IMR-90 (cell line): Measurements from ENCODE around the gene NUDT7. TPM values are rescaled to one million over a fixed set of nuclear protein-coding genes. Genes with fewer than 3 reads are reported as not detected.

Experiments
- ATAC-seq: fragments of 200-7000 bp; cut with Tn5 transposase; 2 replicates; pipeline ENCODE4 v1.9.1; 2020; ENCODE audit warnings: low read depth, mild to moderate bottlenecking, moderate library complexity
- BruUV-seq: library from RNA; stranded (reverse); fragments of 400-500 nt; replicated peaks from 2 replicates; lab custom pipeline; 2021; lab: Mats Ljungman, UMichigan
- CTCF ChIA-PET: fragments of 300-600 bp; formaldehyde crosslinking; extraction: SDS; loops from one replicate; lab custom pipeline; 2021; ENCODE audit warnings: antibody characterized with exemption; lab: Yijun Ruan, JAX
- POLR2A ChIA-PET: fragments of 300-600 bp; sonication (Branson Sonifier 250); formaldehyde crosslinking; loops from one replicate; lab custom pipeline; 2022; ENCODE audit warnings: antibody characterized with exemption; ENCODE audit not compliant: unreplicated experiment; lab: Charles Lee
- DNase-seq: peaks from one replicate; pipeline ENCODE4 v3.0.0; 2013
- H2AFZ ChIP-seq: replicated peaks from 2 replicates; pipeline ENCODE3; 2013; ENCODE audit warnings: low read length, mild to moderate bottlenecking; ENCODE audit not compliant: poor library complexity
- H2AK5ac ChIP-seq: 2 replicates; pipeline ENCODE4 v1.6.1; 2013; ENCODE audit warnings: low read depth, low read length, inconsistent platforms
- H2AK9ac ChIP-seq: replicated peaks from 2 replicates; pipeline ENCODE3; 2013; ENCODE audit warnings: mild to moderate bottlenecking, low read depth, low read length, moderate library complexity; ENCODE audit not compliant: poor library complexity
- H2BK120ac ChIP-seq: 2 replicates; pipeline ENCODE4 v1.6.1; 2013; ENCODE audit warnings: low read depth, low read length, inconsistent platforms
- H2BK15ac ChIP-seq: 3 replicates; pipeline ENCODE4 v1.6.1; 2013; ENCODE audit warnings: low read depth, low read length, inconsistent platforms
- H2BK20ac ChIP-seq: 2 replicates; pipeline ENCODE4 v1.6.1; 2013; ENCODE audit warnings: low read depth, mild to moderate bottlenecking, inconsistent platforms, low read length, moderate library complexity
- H2BK5ac ChIP-seq: 2 replicates; pipeline ENCODE4 v1.6.1; 2013; ENCODE audit warnings: mild to moderate bottlenecking, low read depth, low read length, inconsistent platforms; ENCODE audit not compliant: poor library complexity, severe bottlenecking
- H3K14ac ChIP-seq: replicated peaks from 2 replicates; pipeline ENCODE4 v1.6.1; 2013; ENCODE audit warnings: low read depth, low read length, inconsistent platforms
- H3K18ac ChIP-seq: 2 replicates; pipeline ENCODE4 v1.6.1; 2013; ENCODE audit warnings: low read depth, low read length, control low read depth
- H3K23ac ChIP-seq: 2 replicates; pipeline ENCODE4 v1.6.1; 2013; ENCODE audit warnings: low read depth, low read length, inconsistent platforms
- H3K27ac ChIP-seq: 2 replicates; pipeline ENCODE4 v1.5.1; 2013; ENCODE audit warnings: mild to moderate bottlenecking, control low read depth, low read length; ENCODE audit not compliant: insufficient read depth
- H3K27me3 ChIP-seq: 2 replicates; pipeline ENCODE4 v1.6.1; 2013; ENCODE audit warnings: low read length; ENCODE audit not compliant: control insufficient read depth, insufficient read depth
- H3K36me3 ChIP-seq: 2 replicates; pipeline ENCODE4 v1.6.1; 2013; ENCODE audit warnings: low read length, mixed read lengths; ENCODE audit not compliant: control insufficient read depth, insufficient read depth
- H3K4ac ChIP-seq: 2 replicates; pipeline ENCODE4 v1.6.1; 2013; ENCODE audit warnings: low read depth, low read length, inconsistent platforms
- H3K4me1 ChIP-seq: 2 replicates; pipeline ENCODE4 v1.6.1; 2013; ENCODE audit warnings: low read length, mixed read lengths; ENCODE audit not compliant: control insufficient read depth, insufficient read depth
- H3K4me2 ChIP-seq: 2 replicates; pipeline ENCODE4 v1.6.1; 2013; ENCODE audit warnings: low read depth, mild to moderate bottlenecking, control low read depth, low read length, moderate library complexity
- H3K4me3 ChIP-seq: 2 replicates; pipeline ENCODE4 v1.5.1; 2013; ENCODE audit warnings: low read depth, mild to moderate bottlenecking, control low read depth, low read length, moderate library complexity; ENCODE audit not compliant: insufficient read depth
- H3K56ac ChIP-seq: 2 replicates; pipeline ENCODE4 v1.6.1; 2013; ENCODE audit warnings: low read length, inconsistent platforms; ENCODE audit not compliant: insufficient read depth; ENCODE audit errors: extremely low read depth
- H3K79me1 ChIP-seq, 2 experiments: 2 replicates each; pipeline ENCODE4 v1.6.1; 2013; ENCODE audit warnings: low read length in 2 of 2, inconsistent platforms in 1 of 2, low read depth in 1 of 2
- H3K9ac ChIP-seq: 2 replicates; pipeline ENCODE4 v1.6.1; 2013; ENCODE audit warnings: low read depth, low read length, control low read depth
- H3K9me1 ChIP-seq: 2 replicates; pipeline ENCODE4 v1.6.1; 2013; ENCODE audit warnings: low read length, inconsistent platforms; ENCODE audit not compliant: insufficient read depth
- H3K9me3 ChIP-seq: 2 replicates; pipeline ENCODE4 v1.6.1; 2013; ENCODE audit warnings: low read length; ENCODE audit not compliant: control insufficient read depth, insufficient read depth
- H4K20me1 ChIP-seq: 2 replicates; pipeline ENCODE4 v1.6.1; 2013; ENCODE audit warnings: low read length, inconsistent platforms; ENCODE audit not compliant: insufficient read depth
- H4K5ac ChIP-seq: 2 replicates; pipeline ENCODE4 v1.6.1; 2013; ENCODE audit warnings: mild to moderate bottlenecking, low read depth, low read length, control low read depth
- H4K8ac ChIP-seq, 2 experiments: 2 replicates each; pipeline ENCODE4 v1.6.1; 2013; ENCODE audit warnings: low read depth in 2 of 2, low read length in 2 of 2, control low read depth in 1 of 2, inconsistent platforms in 1 of 2
- H4K91ac ChIP-seq: 2 replicates; pipeline ENCODE4 v1.6.1; 2013; ENCODE audit warnings: low read depth, low read length, inconsistent platforms; ENCODE audit not compliant: insufficient read depth
- BHLHE40 ChIP-seq: fragments of 150-350 bp; IDR thresholded peaks from 2 replicates; pipeline ENCODE4 v1.6.1; 2016; ENCODE audit warnings: mild to moderate bottlenecking, low read depth, low read length
- CEBPB ChIP-seq: IDR thresholded peaks from 2 replicates; pipeline ENCODE4 v1.6.1; 2012; ENCODE audit warnings: low read depth, low read length, improper control_type of control experiment
- CHD1 ChIP-seq: IDR thresholded peaks from 2 replicates; pipeline ENCODE4 v1.6.1; 2012; ENCODE audit warnings: low read depth, low read length, improper control_type of control experiment
- CTCF ChIP-seq: conservative IDR thresholded peaks from 2 replicates; pipeline ENCODE4 v1.5.1; 2012; ENCODE audit warnings: mild to moderate bottlenecking, low read depth, low read length, improper control_type of control experiment
- ELK1 ChIP-seq: fragments of 150-350 bp; IDR thresholded peaks from 2 replicates; pipeline ENCODE4 v1.6.1; 2016; ENCODE audit warnings: low read depth, mild to moderate bottlenecking, low read length, moderate library complexity, borderline replicate concordance
- FOS ChIP-seq: fragments of 150-350 bp; IDR thresholded peaks from 2 replicates; pipeline ENCODE4 v1.6.1; 2016; ENCODE audit warnings: low read depth, low read length
- MAFK ChIP-seq: IDR thresholded peaks from 2 replicates; pipeline ENCODE4 v1.6.1; 2012; ENCODE audit warnings: low read depth, low read length, improper control_type of control experiment
- MAZ ChIP-seq: IDR thresholded peaks from 2 replicates; pipeline ENCODE4 v1.6.1; 2012; ENCODE audit warnings: low read depth, mild to moderate bottlenecking, low read length, improper control_type of control experiment, moderate library complexity, borderline replicate concordance
- MXI1 ChIP-seq: IDR thresholded peaks from 2 replicates; pipeline ENCODE4 v1.6.1; 2012; ENCODE audit warnings: low read depth, mild to moderate bottlenecking, low read length, moderate library complexity, borderline replicate concordance
- NFE2L2 ChIP-seq: fragments of 150-350 bp; IDR thresholded peaks from 2 replicates; pipeline ENCODE4 v1.6.1; 2016; ENCODE audit warnings: low read depth, mild to moderate bottlenecking, low read length
- POLR2A ChIP-seq: IDR thresholded peaks from 2 replicates; pipeline ENCODE4 v1.6.1; 2012; ENCODE audit warnings: mild to moderate bottlenecking, low read depth, low read length
- RAD21 ChIP-seq: IDR thresholded peaks from 2 replicates; pipeline ENCODE4 v1.6.1; 2012; ENCODE audit warnings: low read length, improper control_type of control experiment
- RCOR1 ChIP-seq: IDR thresholded peaks from 2 replicates; pipeline ENCODE4 v1.6.1; 2012; ENCODE audit warnings: mild to moderate bottlenecking, low read length, improper control_type of control experiment; ENCODE audit not compliant: insufficient replicate concordance
- RFX5 ChIP-seq: IDR thresholded peaks from 2 replicates; pipeline ENCODE4 v1.8.0; 2012; ENCODE audit warnings: low read depth, mild to moderate bottlenecking, low read length, moderate library complexity
- SMC3 ChIP-seq: fragments of 150-350 bp; IDR thresholded peaks from 2 replicates; pipeline ENCODE4 v1.6.1; 2016; ENCODE audit warnings: low read depth, mild to moderate bottlenecking, antibody characterized with exemption, low read length, moderate library complexity
- USF2 ChIP-seq: fragments of 150-350 bp; IDR thresholded peaks from 2 replicates; pipeline ENCODE4 v1.6.1; 2017; ENCODE audit warnings: mild to moderate bottlenecking, antibody characterized with exemption, low read length, low read depth
- WGBS, 2 experiments: methylation state at CpG; one replicate each; pipeline versions ENCODE4 v1.1.5 to v1.1.7; 2013; ENCODE audit warnings: missing lambda C conversion rate in 2 of 2; ENCODE audit not compliant: insufficient read length in 1 of 2; ENCODE audit errors: extremely low coverage in 2 of 2; 5-methylcytosine and 5-hydroxymethylcytosine counted together
- dilution Hi-C: fragments of 300-500 bp; cut with HindIII; formaldehyde crosslinking; loops from one replicate; pipeline ENCODE4 v1.14.3; 2018; ENCODE audit warnings: low sequenced_read_pairs; ENCODE audit not compliant: unreplicated experiment
- in situ Hi-C: fragments of 300-500 bp; cut with MboI; formaldehyde crosslinking; loops from 3 replicates; pipeline ENCODE4 v1.14.3; 2019; ENCODE audit warnings: low sequenced_read_pairs, inconsistent platforms, mixed read lengths
- intact Hi-C: fragments of 100-400 bp; cut with micrococcal nuclease; formaldehyde crosslinking; loops from 2 replicates; pipeline ENCODE4 v1.10.0; 2022
- polyA plus RNA-seq, 3 experiments: library from polyadenylated mRNA; depleted of rRNA; stranded (reverse); fragments of >200 nt; gene quantifications; 2 replicates each; pipeline ENCODE4 v1.2.3, GENCODE V29; 2012; ENCODE audit warnings: low replicate concordance in 1 of 3
- total RNA-seq: library from RNA; depleted of rRNA; stranded (reverse); fragments of >200 nt; gene quantifications from 2 replicates; pipeline ENCODE4 v1.2.3, GENCODE V29; 2012

Gene NUDT7
- total and polyA plus RNA-seq, 2 of the 4 experiments (the other 2 are of a cell fraction), result 4.3 to 6.2 TPM

- Histone ChIP-seq H4K20me1 (no peaks in the 10 kb centered on the region), H2AK9ac (no peak overlapping the region), H3K9ac (no peak overlapping the region), H2BK15ac (no peak overlapping the region), H3K27me3 (peaks cover 28% of the 10 kb centered on the region), H3K4me3 (no peak overlapping the region), H3K27ac (no peak overlapping the region), H3K4me2 (no peak overlapping the region), H3K9me3 (no peaks in the 10 kb centered on the region), H4K5ac (no peak overlapping the region), H2AK5ac (no peak overlapping the region), H3K56ac (no peak overlapping the region), H3K79me1 (no peaks in the 10 kb centered on the region), H4K91ac (no peak overlapping the region), H3K18ac (no peak overlapping the region), H3K4me1 (no peaks in the 10 kb centered on the region), H2BK5ac (no peak overlapping the region), H2BK20ac (no peak overlapping the region), H2AFZ (no peak overlapping the region), H3K9me1 (no peaks in the 10 kb centered on the region), H3K36me3 (no peaks in the 10 kb centered on the region), H3K14ac (no peak overlapping the region), H3K4ac (no peak overlapping the region), H2BK120ac (no peak overlapping the region), H3K23ac (no peak overlapping the region), H4K8ac (no peak overlapping the region)
- DNase-seq, result no peak
- intact Hi-C loops, result no loop called here
- WGBS, 2 experiments, result 80% methylated on average over 1 of the region's 4 CpGs; no CpG with 5 or more reads in 1 of the 2 experiments
- BruUV-seq, result no TSS peak
- TF ChIP-seq NFE2L2 (no peak), ELK1 (no peak), MAFK (no peak), CEBPB (no peak), MAZ (no peak), CHD1 (no peak), BHLHE40 (no peak), CTCF (no peak), SMC3 (no peak), MXI1 (no peak), USF2 (no peak), POLR2A (no peak), RAD21 (no peak), RFX5 (no peak), FOS (no peak), RCOR1 (no peak)
- dilution Hi-C loops, result no loop called here
- CTCF ChIA-PET, result interaction anchor here (0.8 to 1.0 kb wide), 2 partner anchors 317 to 319 kb away, joined by 3 read pairs; no protein-coding TSS in a partner anchor
- no peak for ATAC-seq
- POLR2A ChIA-PET, result no interaction called here
- in situ Hi-C loops, result no loop called here
These were observed 38.2 kb upstream of the NUDT7 start for GRCh38 chr16:77684181-77684526.
